H1 (cell line): Measurements from ENCODE around the gene PIP4K2C. TPM values are rescaled to one million over a fixed set of nuclear protein-coding genes. Genes with fewer than 3 reads are reported as not detected.

Source experiments
- CTCF ChIA-PET: fragments of 300-600 bp; sonication (Branson Sonifier 250); formaldehyde crosslinking; loops from one replicate; lab custom pipeline; 2021; ENCODE audit not compliant: partially characterized antibody; lab: Charles Lee
- POLR2A ChIA-PET: fragments of 300-600 bp; sonication (Branson Sonifier 250); formaldehyde crosslinking; loops from one replicate; lab custom pipeline; 2021; ENCODE audit warnings: inconsistent platforms; ENCODE audit not compliant: partially characterized antibody; lab: Charles Lee
- DNase-seq, 2 experiments: peaks; one replicate each; pipeline versions ENCODE4 v3.0.0 to v3.0.0-alpha.2; 2010 to 2022; ENCODE audit warnings: low spot score in 2 of 2, low read depth in 1 of 2, mixed read lengths in 1 of 2
- FAIRE-seq: peaks from 2 replicates; lab custom pipeline; 2011; peaks lifted over from hg19 to GRCh38; lab: Jason Lieb, UNC
- H2AFZ ChIP-seq: 2 replicates; pipeline ENCODE4 v1.8.1; 2012; ENCODE audit warnings: low read length, inconsistent platforms
- H2AK5ac ChIP-seq: 2 replicates; pipeline ENCODE4 v1.6.1; 2013; ENCODE audit warnings: low read depth, low read length
- H2BK120ac ChIP-seq: replicated peaks from 2 replicates; pipeline ENCODE3; 2013; ENCODE audit warnings: low read depth, low read length, inconsistent platforms
- H2BK12ac ChIP-seq: 2 replicates; pipeline ENCODE4 v1.6.1; 2013; ENCODE audit warnings: low read depth, low read length
- H2BK15ac ChIP-seq: 2 replicates; pipeline ENCODE4 v1.6.1; 2013; ENCODE audit warnings: low read length
- H2BK20ac ChIP-seq: 2 replicates; pipeline ENCODE4 v1.6.1; 2013; ENCODE audit warnings: low read length
- H2BK5ac ChIP-seq: 2 replicates; pipeline ENCODE4 v1.6.1; 2013; ENCODE audit warnings: low read depth, low read length
- H3K14ac ChIP-seq: 2 replicates; pipeline ENCODE4 v1.6.1; 2013; ENCODE audit warnings: inconsistent platforms; ENCODE audit not compliant: insufficient read length
- H3K18ac ChIP-seq: 2 replicates; pipeline ENCODE4 v1.6.1; 2013; ENCODE audit warnings: low read length; ENCODE audit errors: extremely low read depth
- H3K23ac ChIP-seq: 2 replicates; pipeline ENCODE4 v1.6.1; 2013; ENCODE audit warnings: inconsistent platforms; ENCODE audit not compliant: insufficient read length
- H3K23me2 ChIP-seq: 2 replicates; pipeline ENCODE4 v1.6.1; 2013; ENCODE audit warnings: low read depth, low read length
- H3K27ac ChIP-seq: 2 replicates; pipeline ENCODE4 v1.6.1; 2011; ENCODE audit warnings: low read depth, low read length, inconsistent platforms
- H3K27me3 ChIP-seq, 4 experiments: replicated peaks in 1 of 4; 1 replicate in 1 of 4; 2 replicates in 3 of 4; pipeline versions ENCODE4 v1.6.1 to v1.8.1; 2011 to 2013; ENCODE audit warnings: low read length in 3 of 4, mild to moderate bottlenecking in 3 of 4, inconsistent platforms in 2 of 4, mixed read lengths in 2 of 4, moderate library complexity in 1 of 4; ENCODE audit not compliant: control insufficient read depth in 3 of 4, insufficient read depth in 3 of 4; ENCODE audit errors: extremely low read depth in 1 of 4
- H3K36me3 ChIP-seq, 4 experiments: 2 replicates each; pipeline versions ENCODE4 v1.6.1 to v1.8.1; 2011 to 2013; ENCODE audit warnings: mild to moderate bottlenecking in 4 of 4, low read length in 3 of 4, moderate library complexity in 2 of 4, control low read depth in 1 of 4, inconsistent platforms in 1 of 4; ENCODE audit not compliant: insufficient read depth in 4 of 4, control insufficient read depth in 2 of 4
- H3K4ac ChIP-seq: replicated peaks from 2 replicates; pipeline ENCODE3; 2013; ENCODE audit warnings: low read length, low read depth, mixed read lengths, inconsistent platforms; ENCODE audit not compliant: insufficient read length
- H3K4me1 ChIP-seq, 4 experiments: replicated peaks in 1 of 4; 1 replicate in 1 of 4; 2 replicates in 3 of 4; pipeline versions ENCODE4 v1.6.1 to v1.8.1; 2011 to 2013; ENCODE audit warnings: low read length in 3 of 4, inconsistent platforms in 2 of 4, mixed read lengths in 1 of 4; ENCODE audit not compliant: insufficient read depth in 4 of 4, control insufficient read depth in 3 of 4
- H3K4me2 ChIP-seq, 2 experiments: 2 replicates each; pipeline versions ENCODE4 v1.6.1 to v1.8.1; 2011 to 2013; ENCODE audit warnings: low read depth in 2 of 2, low read length in 2 of 2, control low read depth in 1 of 2, inconsistent platforms in 1 of 2, mild to moderate bottlenecking in 1 of 2; ENCODE audit not compliant: insufficient read depth in 1 of 2
- H3K4me3 ChIP-seq, 4 experiments: fragments of 200-600, 300-600 bp in 1 of 4; sonication (generic), shearing (Covaris generic), sonication (Bioruptor Twin) in 1 of 4; 2 replicates each; pipeline versions ENCODE4 v1.5.1 to v1.8.1; 2011 to 2016; ENCODE audit warnings: low read length in 4 of 4, low read depth in 3 of 4, control low read depth in 2 of 4, inconsistent platforms in 2 of 4, mild to moderate bottlenecking in 2 of 4, mixed read lengths in 1 of 4, moderate library complexity in 1 of 4; ENCODE audit not compliant: insufficient read depth in 2 of 4; ENCODE audit errors: extremely low read depth in 1 of 4
- H3K56ac ChIP-seq: replicated peaks from 2 replicates; pipeline ENCODE3; 2013; ENCODE audit warnings: low read depth, mild to moderate bottlenecking, mixed read lengths, low read length, inconsistent platforms; ENCODE audit not compliant: insufficient read length
- H3K79me1 ChIP-seq: 2 replicates; pipeline ENCODE4 v1.6.1; 2013; ENCODE audit warnings: low read depth, low read length, control low read depth
- H3K79me2 ChIP-seq, 2 experiments: 2 replicates each; pipeline versions ENCODE4 v1.6.1 to v1.8.1; 2012 to 2013; ENCODE audit warnings: low read length in 2 of 2, mild to moderate bottlenecking in 2 of 2, inconsistent platforms in 1 of 2; ENCODE audit not compliant: insufficient read depth in 2 of 2, control insufficient read depth in 1 of 2
- H3K9ac ChIP-seq, 4 experiments: replicated peaks in 1 of 4; 1 replicate in 1 of 4; 2 replicates in 3 of 4; pipeline versions ENCODE4 v1.6.1 to v1.8.1; 2011 to 2013; ENCODE audit warnings: low read depth in 3 of 4, low read length in 3 of 4, control low read depth in 2 of 4, mild to moderate bottlenecking in 2 of 4, moderate library complexity in 2 of 4, inconsistent platforms in 1 of 4; ENCODE audit errors: extremely low read depth in 1 of 4
- H3K9me3 ChIP-seq, 2 experiments: 2 replicates each; pipeline versions ENCODE4 v1.6.1 to v1.8.1; 2012 to 2013; ENCODE audit warnings: mild to moderate bottlenecking in 2 of 2, moderate library complexity in 2 of 2, control low read depth in 1 of 2, inconsistent platforms in 1 of 2, low read depth in 1 of 2, low read length in 1 of 2, mixed read lengths in 1 of 2; ENCODE audit not compliant: insufficient read depth in 2 of 2
- H4K20me1 ChIP-seq, 2 experiments: replicated peaks in 1 of 2; 2 replicates each; pipeline versions ENCODE3 to v1.8.1; 2011 to 2013; ENCODE audit warnings: inconsistent platforms in 2 of 2, low read length in 2 of 2, mild to moderate bottlenecking in 1 of 2; ENCODE audit not compliant: insufficient read depth in 2 of 2, control insufficient read depth in 1 of 2
- H4K5ac ChIP-seq: 2 replicates; pipeline ENCODE4 v1.6.1; 2013; ENCODE audit warnings: low read length, low read depth, mixed read lengths, inconsistent platforms; ENCODE audit not compliant: insufficient read length
- H4K8ac ChIP-seq: 2 replicates; pipeline ENCODE4 v1.8.0; 2013; ENCODE audit warnings: mild to moderate bottlenecking, moderate library complexity, low read length, inconsistent platforms; ENCODE audit not compliant: insufficient read depth; ENCODE audit errors: extremely low read depth
- H4K91ac ChIP-seq: replicated peaks from 2 replicates; pipeline ENCODE3; 2013; ENCODE audit warnings: low read length, mixed read lengths, inconsistent platforms; ENCODE audit not compliant: insufficient read length
- CTCF ChIP-seq, 3 experiments: IDR thresholded peaks; 1 replicate in 2 of 3; 2 replicates in 1 of 3; pipeline versions ENCODE4 v1.5.1 to v1.6.1; 2011; ENCODE audit warnings: low read length in 3 of 3, mild to moderate bottlenecking in 3 of 3, inconsistent platforms in 2 of 3, low read depth in 1 of 3, moderate library complexity in 1 of 3; ENCODE audit not compliant: insufficient read depth in 1 of 3; ENCODE audit errors: control extremely low read depth in 1 of 3
- SIN3A ChIP-seq, 2 experiments: IDR thresholded peaks in 1 of 2; conservative IDR thresholded peaks in 1 of 2; 2 replicates each; pipeline ENCODE4 v1.6.1; 2011 to 2012; ENCODE audit warnings: low read length in 2 of 2, improper control_type of control experiment in 1 of 2, low read depth in 1 of 2, mild to moderate bottlenecking in 1 of 2
- WGBS, 2 experiments: shearing (Covaris generic) in 1 of 2; methylation state at CpG; one replicate each; pipeline versions ENCODE4 v1.1.6 to v1.1.7; 2013 to 2015; ENCODE audit warnings: low lambda C conversion rate in 2 of 2, mixed read lengths in 2 of 2, inconsistent platforms in 1 of 2, low coverage in 1 of 2, missing lambda C conversion rate in 1 of 2; ENCODE audit not compliant: insufficient replicate concordance in 2 of 2, insufficient coverage in 1 of 2, insufficient read length in 1 of 2; ENCODE audit errors: extremely low coverage in 1 of 2, missing lambda C conversion rate in 1 of 2; 5-methylcytosine and 5-hydroxymethylcytosine counted together
- polyA plus RNA-seq, 7 experiments: library from polyadenylated mRNA; depleted of rRNA in 3 of 7; stranded (reverse) in 5 of 7; unstranded in 2 of 7; fragments of >200 nt in 5 of 7; fragments of 200-250 nt in 2 of 7; gene quantifications; 1 replicate in 5 of 7; 2 replicates in 1 of 7; 4 replicates in 1 of 7; pipeline versions ENCODE4 v1.2.1 to v1.2.3, GENCODE V29; 2011 to 2013; ENCODE audit warnings: missing spikeins in 2 of 7, mixed read lengths in 2 of 7
- total RNA-seq: library from RNA; stranded (reverse); fragmentation: NEBNext Ultra II Directional; extraction: Animal tissue kit (Norgen Biotek cat#: 25700); gene quantifications from 2 replicates; pipeline ENCODE4 v1.2.1, GENCODE V29; 2021

The PIP4K2C gene
- total and polyA plus RNA-seq, 2 of the 8 experiments (the other 6 are each of a cell fraction or from before 2014, with no cell fraction given): 25.0 to 27.1 TPM

DNA sequence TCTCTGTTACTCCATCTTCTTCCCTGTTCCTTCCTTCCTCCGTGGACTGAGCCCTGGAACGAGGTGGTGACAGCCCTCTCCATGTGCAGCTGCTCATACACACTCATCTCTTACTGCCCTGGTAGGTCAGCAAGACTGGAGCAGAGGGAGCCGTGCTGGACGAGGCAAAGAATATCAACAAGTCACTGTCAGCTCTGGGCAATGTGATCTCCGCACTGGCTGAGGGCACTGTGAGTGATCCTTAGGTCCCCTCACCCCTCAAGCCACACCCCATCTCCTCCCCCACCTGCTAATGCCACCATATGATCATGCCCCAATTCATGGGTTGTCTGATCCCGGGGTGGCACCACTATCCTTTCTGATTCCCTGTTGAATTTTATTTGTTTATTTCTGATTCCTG, 22.2 kb upstream of the PIP4K2C start:
- no peaks in the 10 kb centered on the region for H3K9me3 ChIP-seq
- no peaks in the 10 kb centered on the region for H3K23me2 ChIP-seq
- no peak overlapping the region for H2BK15ac ChIP-seq
- H2AK5ac ChIP-seq: no peak overlapping the region
- H2BK12ac ChIP-seq: no peak overlapping the region
- no peak for DNase-seq
- H2AFZ ChIP-seq: no peak overlapping the region
- no peak overlapping the region for H3K56ac ChIP-seq
- no peak overlapping the region for H3K23ac ChIP-seq
- no peak overlapping the region for H3K4me2 ChIP-seq
- H4K91ac ChIP-seq: no peak overlapping the region
- ChIA-PET POLR2A (interaction anchor here (0.9 kb wide), 1 partner anchor 14 kb away, joined by 3 read pairs; no protein-coding TSS in a partner anchor), CTCF (interaction anchor here (1.3 to 6.1 kb wide), 2 partner anchors 15 to 64 kb away, joined by 3 to 62 read pairs; partner anchors contain the start of gene B4GALNT1)
- no peaks in the 10 kb centered on the region for H3K4me1 ChIP-seq
- no peak overlapping the region for H2BK120ac ChIP-seq
- H4K8ac ChIP-seq: no peak overlapping the region
- no peak overlapping the region for H3K14ac ChIP-seq
- no peak overlapping the region for H3K27ac ChIP-seq
- no peak overlapping the region for H2BK20ac ChIP-seq
- no peak overlapping the region for H3K9ac ChIP-seq
- no peak overlapping the region for H3K4ac ChIP-seq
- no peak overlapping the region for H2BK5ac ChIP-seq
- peaks cover 14 to 71% (median 44%) of the 10 kb centered on the region in 4 experiments for H3K36me3 ChIP-seq
- H3K79me1 ChIP-seq: no peaks in the 10 kb centered on the region
- H3K27me3 ChIP-seq: no peaks in the 10 kb centered on the region
- FAIRE-seq: no peak
- no peak overlapping the region for H3K18ac ChIP-seq
- H4K5ac ChIP-seq: no peak overlapping the region
- WGBS, 2 experiments: 78% methylated on average over 6 of the region's 6 CpGs; no CpG with 5 or more reads in 1 of the 2 experiments
- no peak overlapping the region for H3K4me3 ChIP-seq
- no peaks in the 10 kb centered on the region for H3K79me2 ChIP-seq
- H4K20me1 ChIP-seq: peaks cover 0 to 2% of the 10 kb centered on the region in 2 experiments
- TF ChIP-seq SIN3A (conservative IDR thresholded peaks at IDR 0.05 in 1 of 2, IDR thresholded peaks at IDR 0.05 in 1 of 2; ENCODE audit: low read depth in 1 of 2, low read length in 2 of 2) (no peak), CTCF (IDR thresholded peaks at IDR 0.05; ENCODE audit: control extremely low read depth in 1 of 3, insufficient read depth in 1 of 3, low read depth in 1 of 3, low read length in 3 of 3) (no peak)
